Activated CD8-positive, alpha-beta T cell treated with anti-CD3 and anti-CD28 coated beads, Interleukin-2, amount 10 ng/mL, durations not matched to agents 7 days and 5 days (primary cell): Measurements from ENCODE around the gene NXPE1. TPM values are rescaled to one million over a fixed set of nuclear protein-coding genes. Genes with fewer than 3 reads are reported as not detected.
A peak's percentile ranks its signal among the peaks of the same experiment; 100 is the strongest.
"Not testable (repeated sequence)": the region's sequence is repeated elsewhere in the genome, so short reads cannot be mapped to it uniquely, and the experiment has no call there.

Experiments
- ATAC-seq: fragments of 150-1000 bp; cut with Tn5 transposase; one replicate; pipeline ENCODE4 v1.10.0; 2021; ENCODE audit warnings: moderate library complexity
- CTCF ChIA-PET: fragments of 350-600 bp; sonication (Branson Sonifier 250); formaldehyde crosslinking; loops from one replicate; lab custom pipeline; 2021; ENCODE audit warnings: antibody characterized with exemption; lab: Charles Lee
- POLR2A ChIA-PET: fragments of 350-600 bp; sonication (Branson Sonifier 250); formaldehyde crosslinking; loops from one replicate; lab custom pipeline; 2021; ENCODE audit warnings: antibody characterized with exemption; lab: Charles Lee
- DNase-seq: peaks from one replicate; pipeline ENCODE4 v3.0.0-alpha.2; 2020
- H3K27ac Mint-ChIP-seq: one replicate; pipeline ENCODE4 v1.8.0; 2021; ENCODE audit warnings: mild to moderate bottlenecking, mixed read lengths
- H3K27me3 Mint-ChIP-seq: one replicate; pipeline ENCODE4 v1.8.0; 2021; ENCODE audit warnings: low read depth, mixed read lengths
- H3K36me3 Mint-ChIP-seq: one replicate; pipeline ENCODE4 v1.8.0; 2021; ENCODE audit warnings: low read depth, mixed read lengths
- H3K4me1 Mint-ChIP-seq: one replicate; pipeline ENCODE4 v1.8.0; 2021; ENCODE audit warnings: low read depth, mixed read lengths
- H3K4me3 Mint-ChIP-seq: one replicate; pipeline ENCODE4 v1.8.0; 2021; ENCODE audit warnings: mild to moderate bottlenecking, mixed read lengths
- H3K9me3 Mint-ChIP-seq: one replicate; pipeline ENCODE4 v1.8.0; 2022; ENCODE audit warnings: mixed read lengths; ENCODE audit not compliant: insufficient read depth
- total RNA-seq, 2 experiments: library from RNA; stranded (reverse); gene quantifications; one replicate each; pipeline ENCODE4 v1.2.3, GENCODE V29; 2021

Gene NXPE1
- not detected for total RNA-seq

DNA sequence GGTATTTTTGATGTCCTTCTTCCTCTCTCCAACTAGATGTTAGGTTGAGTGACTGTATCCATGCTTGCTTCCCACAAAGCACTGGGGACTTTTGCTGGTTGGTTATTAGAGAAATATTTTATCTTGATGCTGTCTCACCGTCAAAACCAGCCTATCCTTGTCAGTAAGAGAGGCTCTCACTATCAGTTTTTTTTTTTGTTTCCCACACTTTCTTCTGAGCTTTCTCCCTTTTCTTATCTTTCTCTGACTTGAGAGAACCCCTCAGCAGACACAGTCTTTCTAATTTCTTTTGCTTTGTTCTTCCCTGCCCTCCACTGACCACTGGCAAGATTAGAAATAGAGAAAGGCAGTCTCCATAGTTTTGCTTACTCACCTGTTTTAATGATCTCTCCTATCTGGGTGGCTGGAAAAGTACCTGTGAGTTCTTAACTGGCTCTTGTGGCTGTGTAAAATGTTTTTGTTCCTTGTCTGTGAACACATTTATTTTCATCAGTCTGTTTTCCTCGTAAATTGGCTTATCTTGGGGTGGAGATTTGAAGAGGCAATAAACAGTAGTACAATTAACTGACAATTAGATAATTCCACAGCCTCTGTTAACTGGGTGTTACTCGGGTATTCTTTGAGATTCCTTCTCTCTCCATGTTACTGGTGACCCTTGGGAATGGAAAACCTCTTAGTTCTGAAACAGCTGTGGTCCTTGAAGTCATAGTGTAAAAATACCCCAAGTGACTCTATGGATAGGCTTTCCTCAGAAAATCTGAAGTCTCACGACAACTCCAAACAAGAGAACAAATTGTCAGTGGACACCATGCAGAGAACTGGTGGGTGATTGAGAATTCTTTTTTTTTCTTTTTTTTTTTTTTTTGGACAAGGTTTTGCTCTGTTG lies at the start of gene NXPE1:
Gene NXPE1 (minus strand): TSS at position 457 of the 886 bp plus-strand sequence. CDS start 8,680 bp downstream, outside the sequence.
- H3K4me3 Mint-ChIP-seq: no peak within 1 kb of the TSS
- POLR2A ChIA-PET: no interaction called here
- H3K4me1 Mint-ChIP-seq: no peaks in the 10 kb centered on the region
- H3K36me3 Mint-ChIP-seq: no peaks in the 10 kb centered on the region
- peaks cover 3% of the 10 kb centered on the region for H3K27me3 Mint-ChIP-seq
- CTCF ChIA-PET: no interaction called here
- ATAC-seq (no peak), DNase-seq (no peak)
- H3K9me3 Mint-ChIP-seq: no peaks in the 10 kb centered on the region
- H3K27ac Mint-ChIP-seq: no peak within 1 kb of the TSS

- DNase-seq (no peak), ATAC-seq (no peak)
- Mint-ChIP-seq H3K4me3 (no peak overlapping the region), H3K27me3 (no peaks in the 10 kb centered on the region), H3K27ac (no peak overlapping the region), H3K36me3 (no peaks in the 10 kb centered on the region), H3K4me1 (no peaks in the 10 kb centered on the region), H3K9me3 (peaks cover 12% of the 10 kb centered on the region)
- ChIA-PET CTCF (no interaction called here), POLR2A (no interaction called here)
Measured at GRCh38 chr11:114609429-114609828, 49.7 kb upstream of the NXPE1 start.

DNA sequence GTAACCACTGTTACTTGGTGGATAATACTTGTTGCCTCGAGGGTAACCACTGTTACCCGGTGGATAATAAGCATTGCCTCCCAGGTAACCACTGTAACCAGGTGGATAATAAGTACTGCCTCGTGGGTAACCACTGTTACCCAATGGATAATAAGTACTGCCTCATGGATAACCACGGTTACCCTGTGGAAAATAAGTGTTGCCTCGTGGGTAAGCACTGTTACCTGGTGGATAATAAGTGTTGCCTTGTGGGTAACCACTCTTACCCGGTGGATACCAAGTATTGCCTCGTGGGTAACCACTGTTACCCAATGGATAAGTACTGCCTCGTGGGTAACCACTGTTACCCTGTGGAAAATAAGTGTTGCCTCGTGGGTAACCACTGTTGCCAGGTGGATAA lies 48.9 kb upstream of the NXPE1 start:
- H3K27ac Mint-ChIP-seq, POLR2A ChIA-PET, CTCF ChIA-PET, H3K4me1 Mint-ChIP-seq, DNase-seq, H3K27me3 Mint-ChIP-seq, ATAC-seq, H3K4me3 Mint-ChIP-seq, H3K36me3 Mint-ChIP-seq: not testable (repeated sequence)
- peaks cover 12% of the 10 kb centered on the region for H3K9me3 Mint-ChIP-seq

DNA sequence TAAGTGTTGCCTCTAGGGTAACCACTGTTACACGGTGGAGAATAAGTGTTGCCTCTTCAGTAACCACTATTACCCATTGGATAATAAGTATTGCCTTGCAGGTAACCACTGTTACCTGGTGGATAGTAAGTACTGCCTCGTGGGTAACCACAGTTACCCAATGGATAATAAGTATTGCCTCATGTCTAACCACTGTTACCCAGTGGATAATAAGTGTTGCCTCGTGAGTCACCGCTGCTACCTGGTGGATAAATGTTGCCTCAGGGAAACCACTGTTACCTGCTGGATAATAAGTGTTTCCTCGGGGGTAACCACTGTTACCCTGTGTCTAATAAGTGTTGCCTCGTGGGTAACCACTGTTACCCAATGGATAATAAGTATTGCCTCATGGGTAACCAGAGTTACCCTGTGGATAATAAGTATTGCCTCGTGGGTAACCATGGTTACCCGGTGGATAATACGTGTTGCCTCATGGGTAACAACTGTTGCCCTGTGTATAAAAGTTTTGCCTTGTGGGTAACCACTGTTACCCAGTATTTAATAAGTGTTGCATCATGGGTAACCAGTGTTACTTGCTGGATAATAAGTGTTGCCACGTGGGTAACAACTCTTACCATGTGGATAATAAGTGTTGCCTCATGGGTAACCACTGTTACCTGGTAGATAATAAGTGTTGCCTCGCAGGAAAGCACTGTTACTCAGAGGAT lies 48.2 kb upstream of the NXPE1 start:
- POLR2A ChIA-PET: no interaction called here
- Mint-ChIP-seq H3K4me1 (no peaks in the 10 kb centered on the region), H3K36me3 (no peaks in the 10 kb centered on the region), H3K4me3 (no peak overlapping the region), H3K27me3 (no peaks in the 10 kb centered on the region), H3K27ac (no peak overlapping the region), H3K9me3 (peaks cover 12% of the 10 kb centered on the region)
- no peak for ATAC-seq
- CTCF ChIA-PET: no interaction called here
- no peak for DNase-seq

GRCh38 chr11:114606802-114607075 lies 47.1 kb upstream of the NXPE1 start:
- H3K4me3 Mint-ChIP-seq, H3K27ac Mint-ChIP-seq, POLR2A ChIA-PET, H3K36me3 Mint-ChIP-seq, ATAC-seq, DNase-seq, CTCF ChIA-PET, H3K4me1 Mint-ChIP-seq, H3K9me3 Mint-ChIP-seq, H3K27me3 Mint-ChIP-seq: not testable (repeated sequence)

DNA sequence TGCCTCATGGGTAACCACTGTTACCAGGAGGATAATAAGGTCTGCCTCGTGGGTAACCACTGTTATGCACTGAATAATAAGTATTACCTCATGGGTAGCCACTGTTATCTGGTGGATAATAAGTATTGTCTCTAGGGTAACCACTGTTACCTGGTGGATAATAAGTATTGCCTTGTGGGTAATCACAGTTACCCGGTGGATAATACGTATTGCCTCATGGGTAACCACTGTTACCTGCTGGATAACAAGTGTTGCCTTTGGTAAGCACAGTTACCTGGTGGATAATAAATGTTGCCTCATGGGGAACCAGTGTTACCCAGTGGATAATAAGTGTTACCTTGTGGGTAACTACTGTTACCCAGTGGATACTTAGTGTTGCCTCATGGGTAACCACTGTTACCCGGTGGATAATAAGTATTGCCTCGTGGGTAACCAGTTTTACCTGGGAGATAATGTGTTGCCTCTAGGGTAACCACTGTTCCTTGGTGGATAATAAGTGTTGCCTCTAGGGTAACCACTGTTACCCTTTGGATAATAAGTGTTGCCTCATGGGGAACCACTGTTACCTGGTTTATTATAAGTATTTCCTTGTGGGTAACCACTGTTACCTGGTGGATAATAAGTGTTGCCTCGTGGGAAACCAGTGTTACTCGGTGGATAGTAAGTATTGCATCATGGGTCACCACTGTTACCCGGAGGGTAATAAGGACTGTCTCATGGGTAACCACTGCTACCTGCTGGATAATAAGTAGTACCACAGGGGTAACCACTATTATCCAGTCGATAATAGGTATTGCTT lies 46.5 kb upstream of the NXPE1 start:
- Mint-ChIP-seq H3K4me1 (no peaks in the 10 kb centered on the region), H3K27ac (no peak overlapping the region), H3K36me3 (no peaks in the 10 kb centered on the region), H3K9me3 (peaks cover 7% of the 10 kb centered on the region), H3K27me3 (no peaks in the 10 kb centered on the region), H3K4me3 (no peak overlapping the region)
- POLR2A ChIA-PET: no interaction called here
- no peak for ATAC-seq
- CTCF ChIA-PET: no interaction called here
- no peak for DNase-seq

- ChIA-PET CTCF (no interaction called here), POLR2A (no interaction called here)
- no peak overlapping the region for H3K27ac Mint-ChIP-seq
- peaks cover 7% of the 10 kb centered on the region for H3K9me3 Mint-ChIP-seq
- no peaks in the 10 kb centered on the region for H3K27me3 Mint-ChIP-seq
- no peaks in the 10 kb centered on the region for H3K4me1 Mint-ChIP-seq
- DNase-seq: no peak
- no peak overlapping the region for H3K4me3 Mint-ChIP-seq
- no peaks in the 10 kb centered on the region for H3K36me3 Mint-ChIP-seq
- ATAC-seq: no peak
Measured at GRCh38 chr11:114605370-114605769, 45.7 kb upstream of the NXPE1 start.

DNA sequence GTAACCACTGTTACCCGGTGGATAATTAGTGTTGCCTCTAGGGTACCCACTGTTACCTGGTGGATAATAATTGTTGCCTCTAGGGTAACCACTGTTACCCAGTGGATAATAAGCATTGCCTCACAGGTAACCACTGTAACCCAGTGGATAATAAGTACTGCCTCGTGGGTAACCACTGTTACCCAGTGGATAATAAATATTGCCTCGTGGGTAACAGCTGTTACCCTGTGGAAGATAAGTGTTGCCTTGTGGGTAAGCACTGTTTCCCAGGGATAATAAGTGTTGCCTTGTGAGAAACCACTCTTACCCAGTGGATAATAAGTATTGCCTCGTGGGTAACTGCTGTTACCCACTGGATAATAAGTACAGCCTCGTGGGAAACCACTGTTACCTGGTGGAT lies 45.2 kb upstream of the NXPE1 start:
- no peak overlapping the region for H3K27ac Mint-ChIP-seq
- POLR2A ChIA-PET: no interaction called here
- CTCF ChIA-PET: no interaction called here
- H3K27me3 Mint-ChIP-seq: no peaks in the 10 kb centered on the region
- H3K9me3 Mint-ChIP-seq: peaks cover 7% of the 10 kb centered on the region
- ATAC-seq (no peak), DNase-seq (no peak)
- H3K4me1 Mint-ChIP-seq: no peaks in the 10 kb centered on the region
- no peaks in the 10 kb centered on the region for H3K36me3 Mint-ChIP-seq
- no peak overlapping the region for H3K4me3 Mint-ChIP-seq

DNA sequence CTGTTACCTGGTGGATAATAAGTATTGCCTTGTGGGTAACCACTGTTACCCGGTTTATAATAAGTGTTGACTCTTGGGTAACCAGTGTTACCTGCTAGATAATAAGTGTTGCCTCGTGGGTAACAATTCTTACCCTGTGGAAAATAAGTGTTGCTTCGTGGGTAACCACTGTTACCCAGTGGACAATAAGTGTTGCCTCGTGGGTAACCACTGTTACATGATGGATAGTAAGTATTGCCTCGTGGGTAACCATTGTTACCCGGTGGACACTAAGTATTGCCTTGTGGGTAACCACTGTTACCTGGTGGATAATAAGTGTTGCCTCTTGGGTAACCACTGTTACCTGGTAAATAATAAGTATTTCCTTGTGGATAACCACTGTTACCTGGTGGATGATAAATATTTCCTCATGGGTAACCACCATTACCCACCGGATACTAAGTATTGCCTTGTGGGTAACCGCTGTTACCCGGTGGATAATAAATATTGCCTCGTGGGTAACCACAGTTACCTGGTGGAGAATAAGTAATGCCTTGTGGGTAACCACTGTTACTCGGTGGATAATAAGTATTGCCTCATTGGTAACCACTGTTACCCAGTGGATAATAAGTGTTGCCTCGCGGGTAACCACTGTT lies 44.6 kb upstream of the NXPE1 start:
- Mint-ChIP-seq H3K4me1 (no peaks in the 10 kb centered on the region), H3K4me3 (no peak overlapping the region), H3K9me3 (peaks cover 7% of the 10 kb centered on the region), H3K27ac (no peak overlapping the region), H3K36me3 (no peaks in the 10 kb centered on the region), H3K27me3 (no peaks in the 10 kb centered on the region)
- ChIA-PET CTCF (no interaction called here), POLR2A (no interaction called here)
- ATAC-seq: no peak
- DNase-seq: peak; percentile 24

GRCh38 chr11:114603151-114603550 lies 43.5 kb upstream of the NXPE1 start:
- H3K4me1 Mint-ChIP-seq, DNase-seq, POLR2A ChIA-PET, CTCF ChIA-PET, H3K4me3 Mint-ChIP-seq, H3K27me3 Mint-ChIP-seq, H3K9me3 Mint-ChIP-seq, H3K36me3 Mint-ChIP-seq, H3K27ac Mint-ChIP-seq, ATAC-seq: not testable (repeated sequence)

- ATAC-seq (no peak), DNase-seq (no peak)
- H3K27me3 Mint-ChIP-seq: no peaks in the 10 kb centered on the region
- CTCF ChIA-PET: no interaction called here
- no peaks in the 10 kb centered on the region for H3K4me1 Mint-ChIP-seq
- POLR2A ChIA-PET: no interaction called here
- H3K9me3 Mint-ChIP-seq: no peaks in the 10 kb centered on the region
- H3K27ac Mint-ChIP-seq: no peak overlapping the region
- H3K4me3 Mint-ChIP-seq: no peak overlapping the region
- H3K36me3 Mint-ChIP-seq: no peaks in the 10 kb centered on the region
Measured at GRCh38 chr11:114598461-114598860, 38.8 kb upstream of the NXPE1 start.
